ENCODE measurements around the gene BMP7.

Gene BMP7

GRCh38 chr20:57216669-57217068 lies 49.8 kb downstream of the BMP7 start:
- Histone ChIP-seq H3K4me2 (ENCODE audit: insufficient read depth, low read length, poor library complexity, severe bottlenecking) (no peak overlapping the region), H3K9me3 (replicated peaks in 1 of 2; ENCODE audit: control insufficient read depth in 2 of 2, insufficient read depth in 1 of 2, low read depth in 1 of 2, low read length in 2 of 2) (no peaks in the 10 kb centered on the region), H2BK15ac (ENCODE audit: low read length) (no peak overlapping the region), H3K4ac (ENCODE audit: low read length) (no peak overlapping the region), H3K18ac (ENCODE audit: low read length) (no peak overlapping the region), H3K27me3 (ENCODE audit: control insufficient read depth in 3 of 3, insufficient read depth in 3 of 3, low read depth in 1 of 3, low read length in 3 of 3) (peaks cover 0 to 2% (median 0%) of the 10 kb centered on the region in 3 experiments), H3K27ac (replicated peaks; ENCODE audit: low read length) (no peak overlapping the region), H3K14ac (ENCODE audit: low read length) (no peak overlapping the region), H2BK5ac (ENCODE audit: low read length) (no peak overlapping the region), H2BK120ac (ENCODE audit: low read depth, low read length) (no peak overlapping the region), H3K36me3 (replicated peaks in 1 of 2; ENCODE audit: control insufficient read depth in 2 of 2, insufficient read depth in 2 of 2, low read length in 2 of 2) (peaks cover 3 to 59% of the 10 kb centered on the region in 2 donors), H3K4me3 (ENCODE audit: low read length in 2 of 2) (no peak overlapping the region), H3K4me1 (ENCODE audit: control insufficient read depth in 2 of 2, insufficient read depth in 1 of 2, low read depth in 1 of 2, low read length in 2 of 2) (peaks cover 14 to 16% of the 10 kb centered on the region in 2 donors), H2AK5ac (ENCODE audit: low read depth, low read length) (no peak overlapping the region), H4K8ac (ENCODE audit: low read depth, low read length) (no peak overlapping the region), H3K23ac (ENCODE audit: low read depth, low read length, poor library complexity) (peak overlapping the region; percentile 23), H3K9ac (ENCODE audit: low read depth, low read length, poor library complexity) (peak overlapping the region; percentile 63), H4K91ac (ENCODE audit: low read depth, low read length, poor library complexity) (no peak overlapping the region), H2BK12ac (ENCODE audit: low read length) (no peak overlapping the region), H2AFZ (ENCODE audit: low read length) (no peak overlapping the region), H3K79me1 (ENCODE audit: low read depth, low read length) (no peaks in the 10 kb centered on the region)
- DNase-seq (ENCODE audit: low spot score) = no peak
- no CpG with 5 or more reads among the region's 9 CpGs for WGBS, 2 donors (ENCODE audit: extremely low coverage in 2 of 2, insufficient read length in 2 of 2, insufficient replicate concordance in 1 of 2)

GRCh38 chr20:57215826-57216471 lies 50.5 kb downstream of the BMP7 start:
- Histone ChIP-seq H2BK15ac (ENCODE audit: low read length) (no peak overlapping the region), H3K14ac (ENCODE audit: low read length) (no peak overlapping the region), H2BK12ac (ENCODE audit: low read length) (no peak overlapping the region), H2AFZ (ENCODE audit: low read length) (no peak overlapping the region), H3K4me2 (ENCODE audit: insufficient read depth, low read length, poor library complexity, severe bottlenecking) (no peak overlapping the region), H3K18ac (ENCODE audit: low read length) (no peak overlapping the region), H3K27ac (replicated peaks; ENCODE audit: low read length) (no peak overlapping the region), H2BK120ac (ENCODE audit: low read depth, low read length) (no peak overlapping the region), H4K8ac (ENCODE audit: low read depth, low read length) (no peak overlapping the region), H2AK5ac (ENCODE audit: low read depth, low read length) (no peak overlapping the region), H2BK5ac (ENCODE audit: low read length) (no peak overlapping the region), H3K9me3 (replicated peaks in 1 of 2; ENCODE audit: control insufficient read depth in 2 of 2, insufficient read depth in 1 of 2, low read depth in 1 of 2, low read length in 2 of 2) (no peaks in the 10 kb centered on the region), H3K79me1 (ENCODE audit: low read depth, low read length) (no peaks in the 10 kb centered on the region), H4K91ac (ENCODE audit: low read depth, low read length, poor library complexity) (no peak overlapping the region), H3K4ac (ENCODE audit: low read length) (no peak overlapping the region), H3K27me3 (ENCODE audit: control insufficient read depth in 3 of 3, insufficient read depth in 3 of 3, low read depth in 1 of 3, low read length in 3 of 3) (peaks cover 0 to 2% (median 0%) of the 10 kb centered on the region in 3 experiments), H3K9ac (ENCODE audit: low read depth, low read length, poor library complexity) (peak overlapping the region; percentile 75), H3K36me3 (replicated peaks in 1 of 2; ENCODE audit: control insufficient read depth in 2 of 2, insufficient read depth in 2 of 2, low read length in 2 of 2) (peaks cover 3 to 53% of the 10 kb centered on the region in 2 donors), H3K23ac (ENCODE audit: low read depth, low read length, poor library complexity) (peak overlapping the region; percentile 81), H3K4me1 (ENCODE audit: control insufficient read depth in 2 of 2, insufficient read depth in 1 of 2, low read depth in 1 of 2, low read length in 2 of 2) (peaks cover 19 to 23% of the 10 kb centered on the region in 2 donors), H3K4me3 (ENCODE audit: low read length in 2 of 2) (no peak overlapping the region)
- DNase-seq (ENCODE audit: low spot score) = no peak
- no CpG with 5 or more reads among the region's 10 CpGs for WGBS, 2 donors (ENCODE audit: extremely low coverage in 2 of 2, insufficient read length in 2 of 2, insufficient replicate concordance in 1 of 2)

GRCh38 chr20:57215426-57215825 lies 51.0 kb downstream of the BMP7 start:
- Histone ChIP-seq H4K91ac (ENCODE audit: low read depth, low read length, poor library complexity) (no peak overlapping the region), H3K23ac (ENCODE audit: low read depth, low read length, poor library complexity) (no peak overlapping the region), H2BK15ac (ENCODE audit: low read length) (no peak overlapping the region), H3K18ac (ENCODE audit: low read length) (no peak overlapping the region), H3K9me3 (replicated peaks in 1 of 2; ENCODE audit: control insufficient read depth in 2 of 2, insufficient read depth in 1 of 2, low read depth in 1 of 2, low read length in 2 of 2) (no peaks in the 10 kb centered on the region), H3K4ac (ENCODE audit: low read length) (no peak overlapping the region), H3K79me1 (ENCODE audit: low read depth, low read length) (no peaks in the 10 kb centered on the region), H3K36me3 (replicated peaks in 1 of 2; ENCODE audit: control insufficient read depth in 2 of 2, insufficient read depth in 2 of 2, low read length in 2 of 2) (peaks cover 3 to 47% of the 10 kb centered on the region in 2 donors), H3K9ac (ENCODE audit: low read depth, low read length, poor library complexity) (no peak overlapping the region), H2BK5ac (ENCODE audit: low read length) (no peak overlapping the region), H3K27me3 (ENCODE audit: control insufficient read depth in 3 of 3, insufficient read depth in 3 of 3, low read depth in 1 of 3, low read length in 3 of 3) (peaks cover 0 to 2% (median 0%) of the 10 kb centered on the region in 3 experiments), H2BK120ac (ENCODE audit: low read depth, low read length) (no peak overlapping the region), H2AFZ (ENCODE audit: low read length) (no peak overlapping the region), H2AK5ac (ENCODE audit: low read depth, low read length) (no peak overlapping the region), H2BK12ac (ENCODE audit: low read length) (no peak overlapping the region), H3K4me3 (ENCODE audit: low read length in 2 of 2) (no peak overlapping the region), H3K27ac (replicated peaks; ENCODE audit: low read length) (no peak overlapping the region), H3K14ac (ENCODE audit: low read length) (no peak overlapping the region), H3K4me1 (ENCODE audit: control insufficient read depth in 2 of 2, insufficient read depth in 1 of 2, low read depth in 1 of 2, low read length in 2 of 2) (peaks cover 19 to 23% of the 10 kb centered on the region in 2 donors), H4K8ac (ENCODE audit: low read depth, low read length) (no peak overlapping the region), H3K4me2 (ENCODE audit: insufficient read depth, low read length, poor library complexity, severe bottlenecking) (no peak overlapping the region)
- DNase-seq (ENCODE audit: low spot score) = no peak
- no CpG with 5 or more reads among the region's 6 CpGs for WGBS, 2 donors (ENCODE audit: extremely low coverage in 2 of 2, insufficient read length in 2 of 2, insufficient replicate concordance in 1 of 2)

GRCh38 chr20:57214948-57215347 lies 51.5 kb downstream of the BMP7 start:
- Histone ChIP-seq H2BK15ac (ENCODE audit: low read length) (no peak overlapping the region), H3K27me3 (ENCODE audit: control insufficient read depth in 3 of 3, insufficient read depth in 3 of 3, low read depth in 1 of 3, low read length in 3 of 3) (peaks cover 0 to 2% (median 0%) of the 10 kb centered on the region in 3 experiments), H2AK5ac (ENCODE audit: low read depth, low read length) (no peak overlapping the region), H2BK120ac (ENCODE audit: low read depth, low read length) (no peak overlapping the region), H4K8ac (ENCODE audit: low read depth, low read length) (no peak overlapping the region), H2AFZ (ENCODE audit: low read length) (no peak overlapping the region), H3K18ac (ENCODE audit: low read length) (no peak overlapping the region), H2BK5ac (ENCODE audit: low read length) (no peak overlapping the region), H3K9me3 (replicated peaks in 1 of 2; ENCODE audit: control insufficient read depth in 2 of 2, insufficient read depth in 1 of 2, low read depth in 1 of 2, low read length in 2 of 2) (no peaks in the 10 kb centered on the region), H3K4me1 (ENCODE audit: control insufficient read depth in 2 of 2, insufficient read depth in 1 of 2, low read depth in 1 of 2, low read length in 2 of 2) (peaks cover 19 to 23% of the 10 kb centered on the region in 2 donors), H3K27ac (replicated peaks; ENCODE audit: low read length) (no peak overlapping the region), H3K14ac (ENCODE audit: low read length) (no peak overlapping the region), H3K9ac (ENCODE audit: low read depth, low read length, poor library complexity) (no peak overlapping the region), H4K91ac (ENCODE audit: low read depth, low read length, poor library complexity) (no peak overlapping the region), H2BK12ac (ENCODE audit: low read length) (no peak overlapping the region), H3K4ac (ENCODE audit: low read length) (no peak overlapping the region), H3K79me1 (ENCODE audit: low read depth, low read length) (no peaks in the 10 kb centered on the region), H3K36me3 (replicated peaks in 1 of 2; ENCODE audit: control insufficient read depth in 2 of 2, insufficient read depth in 2 of 2, low read length in 2 of 2) (peaks cover 3 to 43% of the 10 kb centered on the region in 2 donors), H3K4me2 (ENCODE audit: insufficient read depth, low read length, poor library complexity, severe bottlenecking) (no peak overlapping the region), H3K23ac (ENCODE audit: low read depth, low read length, poor library complexity) (no peak overlapping the region), H3K4me3 (ENCODE audit: low read length in 2 of 2) (no peak overlapping the region)
- no CpG with 5 or more reads among the region's 2 CpGs for WGBS, 2 donors (ENCODE audit: extremely low coverage in 2 of 2, insufficient read length in 2 of 2, insufficient replicate concordance in 1 of 2)
- DNase-seq (ENCODE audit: low spot score) = no peak

All from neuronal stem cell (in vitro differentiated cells).